Measurements from ENCODE around the gene PSMB7.

GRCh38 chr9:124442826-124443225 lies 27.6 kb upstream of the PSMB7 start:
- TF ChIP-seq, protein P1, sequence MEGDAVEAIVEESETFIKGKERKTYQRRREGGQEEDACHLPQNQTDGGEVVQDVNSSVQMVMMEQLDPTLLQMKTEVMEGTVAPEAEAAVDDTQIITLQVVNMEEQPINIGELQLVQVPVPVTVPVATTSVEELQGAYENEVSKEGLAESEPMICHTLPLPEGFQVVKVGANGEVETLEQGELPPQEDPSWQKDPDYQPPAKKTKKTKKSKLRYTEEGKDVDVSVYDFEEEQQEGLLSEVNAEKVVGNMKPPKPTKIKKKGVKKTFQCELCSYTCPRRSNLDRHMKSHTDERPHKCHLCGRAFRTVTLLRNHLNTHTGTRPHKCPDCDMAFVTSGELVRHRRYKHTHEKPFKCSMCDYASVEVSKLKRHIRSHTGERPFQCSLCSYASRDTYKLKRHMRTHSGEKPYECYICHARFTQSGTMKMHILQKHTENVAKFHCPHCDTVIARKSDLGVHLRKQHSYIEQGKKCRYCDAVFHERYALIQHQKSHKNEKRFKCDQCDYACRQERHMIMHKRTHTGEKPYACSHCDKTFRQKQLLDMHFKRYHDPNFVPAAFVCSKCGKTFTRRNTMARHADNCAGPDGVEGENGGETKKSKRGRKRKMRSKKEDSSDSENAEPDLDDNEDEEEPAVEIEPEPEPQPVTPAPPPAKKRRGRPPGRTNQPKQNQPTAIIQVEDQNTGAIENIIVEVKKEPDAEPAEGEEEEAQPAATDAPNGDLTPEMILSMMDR (IDR thresholded peaks at IDR 0.05; ENCODE audit: low read length) = no peak
- TF ChIP-seq EZH2 (optimal IDR thresholded peaks at IDR 0.05; ENCODE audit: low read depth, low read length) = no peak

Data from MM.1S (cell line).